GM18505 (cell line): ENCODE results near the gene SMTNL2.

Experiments
- ATAC-seq: cut with Tn5 transposase; IDR thresholded peaks from one replicate; pipeline ENCODE4 v1.9.1; 2021; ENCODE audit not compliant: unreplicated experiment
- POLR2A ChIP-seq: IDR thresholded peaks from 4 replicates; pipeline ENCODE4 v1.6.1; 2011; ENCODE audit warnings: borderline replicate concordance; ENCODE audit not compliant: insufficient read depth, insufficient read length; ENCODE audit errors: extremely low read depth

SMTNL2 gene

GRCh38 chr17:4551796-4552525 lies 32.4 kb upstream of the SMTNL2 start:
- no peak for ATAC-seq
- TF ChIP-seq POLR2A = no peak

DNA sequence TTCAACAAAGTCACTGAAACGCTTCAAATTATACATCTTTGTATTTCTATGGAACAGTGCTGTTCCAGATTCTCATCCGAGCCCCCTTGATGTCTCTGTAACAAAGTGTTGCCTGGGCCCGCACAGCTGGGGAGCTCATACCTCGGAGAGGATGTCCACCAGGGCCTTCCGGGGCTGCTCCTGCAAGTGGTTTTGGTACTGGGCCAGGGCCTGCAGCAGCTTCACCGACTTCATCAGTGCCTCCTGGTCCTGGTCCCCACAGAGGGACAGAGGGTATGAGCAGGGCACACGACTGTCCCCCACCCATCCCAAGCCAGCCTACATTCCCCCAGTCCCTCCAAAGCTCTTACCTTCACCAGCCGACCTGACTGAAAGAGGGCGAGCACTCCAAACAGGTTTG lies 30.7 kb upstream of the SMTNL2 start:
- no peak for ATAC-seq
- no peak for TF ChIP-seq POLR2A

DNA sequence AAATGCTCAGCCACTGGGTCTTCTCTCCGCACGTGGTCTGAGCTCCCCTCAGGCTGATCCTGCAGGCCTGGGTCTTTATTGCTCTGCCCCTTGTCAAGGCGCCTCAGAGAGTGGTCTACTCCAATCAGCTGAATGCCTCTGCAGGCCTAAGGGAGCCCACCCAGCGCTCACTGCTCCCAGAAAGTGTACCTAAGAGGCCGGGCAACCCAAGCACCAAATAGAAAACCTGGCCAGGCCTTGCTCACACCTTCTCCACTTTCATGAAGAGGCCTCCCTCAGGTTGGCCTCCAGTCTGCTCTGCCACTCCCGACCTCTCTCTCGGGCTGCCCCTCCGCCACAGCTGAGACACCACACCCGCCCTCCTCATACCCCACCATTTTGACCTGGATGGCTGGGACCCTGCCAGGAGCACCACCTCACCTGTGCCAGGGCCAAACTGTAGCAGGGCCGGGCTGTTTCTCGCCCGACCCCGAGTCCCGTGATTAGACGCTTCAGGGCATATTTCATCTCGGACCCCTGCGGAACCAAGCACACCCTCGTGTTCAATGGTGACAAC lies 29.8 kb upstream of the SMTNL2 start:
- no peak for ATAC-seq

DNA sequence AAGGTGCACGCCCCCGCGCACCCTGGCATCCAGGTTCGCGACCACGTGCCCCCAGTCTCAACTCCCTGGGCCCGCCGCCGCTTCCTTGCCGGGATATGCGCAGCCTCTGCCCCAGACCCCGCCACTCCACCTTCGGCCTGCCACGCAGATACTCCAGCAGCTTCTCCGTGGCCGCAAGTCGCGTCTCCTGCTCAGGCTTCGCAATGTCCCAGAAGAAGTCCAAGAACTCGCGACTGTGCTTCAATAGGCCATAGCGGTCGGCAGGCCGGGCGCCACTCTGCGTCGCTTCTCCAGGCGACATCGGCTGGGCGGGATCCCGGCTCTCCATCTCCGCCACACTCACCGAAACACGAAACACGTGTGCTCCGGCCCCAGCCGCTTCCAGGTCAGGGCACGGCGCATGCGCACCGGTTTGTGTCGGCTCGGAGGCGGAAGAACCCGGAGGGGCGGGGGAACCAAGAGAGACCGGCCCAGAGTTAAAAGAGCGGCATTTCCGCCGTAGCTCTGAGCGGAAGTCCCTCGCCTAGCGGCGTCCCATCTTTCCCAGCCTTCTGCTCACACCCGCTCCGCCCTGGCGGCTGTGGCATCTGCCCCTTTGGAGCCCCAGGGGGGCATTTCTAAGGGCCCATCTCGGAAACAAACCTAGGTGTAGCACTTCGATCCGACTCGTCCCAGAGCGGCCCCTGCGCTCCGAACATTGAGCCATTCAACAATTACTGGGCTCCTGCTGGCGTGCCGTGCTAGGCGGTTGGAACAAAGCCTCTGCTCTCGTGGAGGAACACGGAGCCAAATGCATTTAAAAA lies 29.1 kb upstream of the SMTNL2 start, which contains the start of gene MYBBP1A:
Gene MYBBP1A, minus strand, starts transcription at position 388 of the 803 bp plus-strand sequence. Its CDS starts 60 bp downstream, at position 328.
- peak; percentile 71 for ATAC-seq
- TF ChIP-seq POLR2A = peak; percentile 98

More for the DNA sequence above, 29.8 kb upstream of the SMTNL2 start:
- no peak for TF ChIP-seq POLR2A

- TF ChIP-seq POLR2A = no peak
- no peak for ATAC-seq
Measured at GRCh38 chr17:4555873-4556759, 28.2 kb upstream of the SMTNL2 start.

DNA sequence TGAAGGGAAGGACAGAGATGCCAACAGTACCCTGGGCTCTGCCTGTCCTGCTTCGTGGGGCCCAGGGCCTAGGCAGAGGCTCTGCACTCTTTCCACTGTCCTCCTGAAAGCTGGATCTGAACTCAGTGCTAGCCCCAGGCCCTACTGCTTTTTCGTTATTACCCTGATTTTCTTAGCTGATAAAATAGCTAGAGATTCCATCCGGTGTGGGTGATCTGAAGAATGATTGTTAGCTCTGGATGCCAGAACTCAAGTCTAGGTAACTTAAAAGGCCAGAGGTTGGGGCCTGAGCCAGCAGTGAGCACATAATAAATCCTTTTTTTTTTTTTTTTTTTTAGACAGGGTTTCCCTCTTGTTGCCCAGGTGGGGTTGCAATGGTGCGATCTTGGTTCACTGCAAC lies 27.3 kb upstream of the SMTNL2 start:
- no peak for ATAC-seq
- TF ChIP-seq POLR2A = no peak

DNA sequence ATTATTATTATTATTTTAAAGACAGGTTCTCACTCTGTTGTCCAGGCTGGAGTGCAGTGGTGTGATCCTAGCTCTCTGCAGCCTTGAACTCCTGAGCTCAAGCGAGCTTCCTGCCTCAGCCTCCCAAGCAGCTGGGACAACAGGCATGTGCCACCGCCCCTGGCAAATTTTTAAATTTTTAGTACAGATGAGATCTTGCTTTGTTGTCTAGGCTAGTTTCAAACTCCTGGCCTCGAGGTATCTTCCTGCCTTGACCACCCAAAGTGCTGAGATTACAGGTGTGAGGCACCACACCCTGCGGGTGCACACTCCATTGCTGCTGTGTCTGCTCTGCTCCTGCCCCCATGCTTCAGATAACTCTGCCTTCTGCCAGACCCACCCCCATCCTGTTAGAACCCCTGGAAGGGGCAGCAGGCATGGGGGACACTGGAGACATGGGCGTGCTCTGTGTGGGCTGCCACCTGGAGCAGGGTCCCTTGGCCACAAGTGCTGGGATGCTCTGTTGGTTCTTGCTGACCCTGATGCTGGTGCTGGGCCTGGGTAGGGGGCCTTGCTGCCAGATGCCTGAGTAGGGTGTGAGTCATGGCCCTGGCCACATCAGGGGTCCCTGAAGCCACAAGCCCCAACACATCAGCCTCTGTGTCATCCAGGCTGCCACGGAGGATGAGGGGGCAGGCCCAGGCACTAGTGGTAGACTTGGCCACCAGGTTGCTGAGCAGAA lies 26.5 kb upstream of the SMTNL2 start:
- ATAC-seq = no peak
- TF ChIP-seq POLR2A = no peak

- ATAC-seq = no peak
- TF ChIP-seq POLR2A = no peak
Measured at GRCh38 chr17:4558347-4558971, 25.9 kb upstream of the SMTNL2 start.

- no peak for TF ChIP-seq POLR2A
- no peak for ATAC-seq
Measured at GRCh38 chr17:4559139-4559791, 25.1 kb upstream of the SMTNL2 start.

GRCh38 chr17:4559966-4560365 lies 24.4 kb upstream of the SMTNL2 start:
- no peak for ATAC-seq
- TF ChIP-seq POLR2A = no peak

DNA sequence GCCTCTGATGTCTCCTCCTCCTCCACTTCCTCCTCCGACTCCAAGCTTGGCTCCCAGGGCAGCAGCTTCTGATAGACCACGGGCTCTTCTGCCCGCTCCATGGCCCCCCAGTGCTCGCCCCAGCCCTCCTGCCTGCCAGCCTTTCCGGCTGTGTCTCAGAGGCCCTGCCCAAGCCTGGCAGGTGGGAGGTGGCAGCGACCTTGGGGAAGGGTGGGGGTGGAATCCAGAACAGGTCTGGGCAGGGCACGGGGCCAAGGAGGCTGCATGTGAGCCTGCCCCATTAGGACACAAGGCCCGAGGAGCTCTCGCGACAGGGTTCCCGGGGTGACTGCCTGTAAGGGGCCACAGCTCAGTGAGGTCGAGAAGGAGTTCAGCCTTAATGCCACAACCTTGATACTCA lies 23.9 kb upstream of the SMTNL2 start, which contains the start of gene GGT6:
Gene GGT6, minus strand, starts transcription at position 157 of the 400 bp plus-strand sequence. Its CDS starts 56 bp downstream, at position 101.
- ATAC-seq = no peak
- TF ChIP-seq POLR2A = no peak
